ENCODE data around the gene GNB1. TPM values are rescaled to one million over a fixed set of nuclear protein-coding genes. Genes with fewer than 3 reads are reported as not detected.
"Not testable (repeated sequence)": the region's sequence is repeated elsewhere in the genome, so short reads cannot be mapped to it uniquely, and the experiment has no call there.

Gene GNB1
- total RNA-seq, 5 donors from 2014 or later (not counting 1 experiment from before 2014, with no cell fraction given) = 208 to 295 (median 261) TPM

- DNase-seq; H3K27me3 Mint-ChIP-seq; H3K27ac ChIP-seq (ENCODE audit: low read length); ATAC-seq (replicated peaks in 1 of 4); H3K9me3 Mint-ChIP-seq; H3K36me3 Mint-ChIP-seq; H3K9me3 ChIP-seq; CTCF ChIA-PET; H3K27me3 ChIP-seq (replicated peaks in 1 of 2; ENCODE audit: control insufficient read depth in 2 of 2, extremely low read depth in 1 of 2, insufficient read depth in 2 of 2, low read length in 1 of 2); H3K4me3 ChIP-seq (ENCODE audit: control insufficient read depth in 1 of 2, extremely low read depth in 1 of 2, low read length in 1 of 2): not testable (repeated sequence)
- POLR2A ChIA-PET = interaction anchor here in 1 of 2 donors (0.6 to 0.7 kb wide), 2 partner anchors 9 to 80 kb away, joined by 3 to 6 read pairs; no protein-coding TSS in a partner anchor
- Mint-ChIP-seq H3K4me3 (peak overlapping the region in 2 of 3 donors; percentile 3 to 60), H3K4me1 (peaks cover 72 to 87% (median 81%) of the 10 kb centered on the region in 3 donors), H3K27ac (peak overlapping the region; percentile 28 to 41)
- Histone ChIP-seq H3K36me3 (ENCODE audit: control insufficient read depth in 2 of 2, extremely low read depth in 1 of 2, insufficient read depth in 1 of 2, low read length in 1 of 2) (peaks cover 0 to 11% of the 10 kb centered on the region in 2 donors), H3K4me1 (ENCODE audit: control insufficient read depth in 1 of 2, extremely low read depth in 1 of 2, insufficient read depth in 2 of 2, low read length in 2 of 2) (peaks cover 20 to 74% of the 10 kb centered on the region in 2 experiments)
- 85% methylated on average over 6 of the region's 8 CpGs for WGBS (ENCODE audit: insufficient coverage)
These were observed 30.8 kb downstream of the GNB1 start for GRCh38 chr1:1859970-1860697.

- peak; percentile 28 to 60 (median 44) for ATAC-seq (replicated peaks in 1 of 4)
These were observed 32.4 kb downstream of the GNB1 start for GRCh38 chr1:1858382-1859086.

GRCh38 chr1:1857096-1857703, 33.7 kb downstream of the GNB1 start:
- POLR2A ChIA-PET = no interaction called here
- H3K27ac ChIP-seq (ENCODE audit: low read length) = no peak overlapping the region
- no peaks in the 10 kb centered on the region for H3K27me3 ChIP-seq (replicated peaks in 1 of 2; ENCODE audit: control insufficient read depth in 2 of 2, extremely low read depth in 1 of 2, insufficient read depth in 2 of 2, low read length in 1 of 2)
- H3K4me3 ChIP-seq (ENCODE audit: control insufficient read depth in 1 of 2, extremely low read depth in 1 of 2, low read length in 1 of 2) = no peak overlapping the region
- CTCF ChIA-PET = no interaction called here
- Mint-ChIP-seq H3K4me1 (peaks cover 75 to 84% (median 80%) of the 10 kb centered on the region in 3 donors), H3K4me3 (no peak overlapping the region), H3K27ac (peak overlapping the region; percentile 9 to 36), H3K27me3 (no peaks in the 10 kb centered on the region), H3K36me3 (peaks cover 13% of the 10 kb centered on the region), H3K9me3 (no peaks in the 10 kb centered on the region)
- DNase-seq (no peak), ATAC-seq (replicated peaks in 1 of 4) (no peak)
- peaks cover 0 to 13% of the 10 kb centered on the region in 2 donors for H3K36me3 ChIP-seq (ENCODE audit: control insufficient read depth in 2 of 2, extremely low read depth in 1 of 2, insufficient read depth in 1 of 2, low read length in 1 of 2)
- 100% methylated on average over 1 of the region's 4 CpGs for WGBS (ENCODE audit: insufficient coverage)
- no peaks in the 10 kb centered on the region for H3K9me3 ChIP-seq
- peaks cover 19 to 70% of the 10 kb centered on the region in 2 experiments for H3K4me1 ChIP-seq (ENCODE audit: control insufficient read depth in 1 of 2, extremely low read depth in 1 of 2, insufficient read depth in 2 of 2, low read length in 2 of 2)

More at GRCh38 chr1:1858382-1859086, 32.4 kb downstream of the GNB1 start:
- H3K4me3 ChIP-seq (ENCODE audit: control insufficient read depth in 1 of 2, extremely low read depth in 1 of 2, low read length in 1 of 2) = no peak overlapping the region
- H3K9me3 Mint-ChIP-seq = no peaks in the 10 kb centered on the region
- H3K27me3 ChIP-seq (replicated peaks in 1 of 2; ENCODE audit: control insufficient read depth in 2 of 2, extremely low read depth in 1 of 2, insufficient read depth in 2 of 2, low read length in 1 of 2) = no peaks in the 10 kb centered on the region
- peak in 31 of 35 experiments; percentile 5 to 67 (median 26) for DNase-seq
- H3K36me3 ChIP-seq (ENCODE audit: control insufficient read depth in 2 of 2, extremely low read depth in 1 of 2, insufficient read depth in 1 of 2, low read length in 1 of 2) = peaks cover 0 to 14% of the 10 kb centered on the region in 2 donors
- ChIA-PET POLR2A (interaction anchor here in 1 of 2 donors (0.5 to 0.6 kb wide), 2 partner anchors 14 to 43 kb away, joined by 4 to 5 read pairs; no protein-coding TSS in a partner anchor), CTCF (interaction anchor here in 1 of 2 donors (0.6 to 0.7 kb wide), 4 partner anchors 11 to 82 kb away, joined by 3 to 4 read pairs (median 3); no protein-coding TSS in a partner anchor)
- H3K27me3 Mint-ChIP-seq = no peaks in the 10 kb centered on the region
- H3K4me3 Mint-ChIP-seq = peak overlapping the region in 2 of 3 donors; percentile 6 to 60
- WGBS (ENCODE audit: insufficient coverage) = 93% methylated on average over 2 of the region's 9 CpGs
- H3K4me1 ChIP-seq (ENCODE audit: control insufficient read depth in 1 of 2, extremely low read depth in 1 of 2, insufficient read depth in 2 of 2, low read length in 2 of 2) = peaks cover 21 to 71% of the 10 kb centered on the region in 2 experiments
- H3K27ac ChIP-seq (ENCODE audit: low read length) = peak overlapping the region; percentile 35
- peaks cover 4% of the 10 kb centered on the region for H3K36me3 Mint-ChIP-seq
- no peaks in the 10 kb centered on the region for H3K9me3 ChIP-seq
- peaks cover 77 to 86% (median 81%) of the 10 kb centered on the region in 3 donors for H3K4me1 Mint-ChIP-seq
- H3K27ac Mint-ChIP-seq = peak overlapping the region; percentile 71 to 79

DNA sequence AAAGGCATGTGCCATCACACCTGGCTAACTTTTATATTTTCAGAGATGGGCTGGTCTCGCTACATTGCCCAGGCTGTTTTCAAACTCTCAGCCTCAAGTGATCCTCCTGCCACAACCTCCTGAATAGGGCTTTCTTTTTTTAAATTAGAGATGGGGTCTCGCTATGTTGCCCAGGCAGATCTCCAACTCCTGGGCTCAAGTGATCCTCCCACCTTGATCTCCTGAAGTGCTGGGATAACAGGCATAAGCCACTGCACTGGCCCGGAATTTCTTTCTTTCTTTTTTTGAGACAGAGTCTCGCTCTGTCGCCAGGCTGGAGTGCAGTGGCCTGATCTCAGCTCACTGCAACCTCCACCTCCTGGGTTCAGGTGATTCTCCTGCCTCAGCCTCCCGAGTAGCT, 34.7 kb downstream of the GNB1 start:
- H3K4me1 ChIP-seq (ENCODE audit: control insufficient read depth in 1 of 2, extremely low read depth in 1 of 2, insufficient read depth in 2 of 2, low read length in 2 of 2) = peaks cover 19 to 60% of the 10 kb centered on the region in 2 experiments

DNA sequence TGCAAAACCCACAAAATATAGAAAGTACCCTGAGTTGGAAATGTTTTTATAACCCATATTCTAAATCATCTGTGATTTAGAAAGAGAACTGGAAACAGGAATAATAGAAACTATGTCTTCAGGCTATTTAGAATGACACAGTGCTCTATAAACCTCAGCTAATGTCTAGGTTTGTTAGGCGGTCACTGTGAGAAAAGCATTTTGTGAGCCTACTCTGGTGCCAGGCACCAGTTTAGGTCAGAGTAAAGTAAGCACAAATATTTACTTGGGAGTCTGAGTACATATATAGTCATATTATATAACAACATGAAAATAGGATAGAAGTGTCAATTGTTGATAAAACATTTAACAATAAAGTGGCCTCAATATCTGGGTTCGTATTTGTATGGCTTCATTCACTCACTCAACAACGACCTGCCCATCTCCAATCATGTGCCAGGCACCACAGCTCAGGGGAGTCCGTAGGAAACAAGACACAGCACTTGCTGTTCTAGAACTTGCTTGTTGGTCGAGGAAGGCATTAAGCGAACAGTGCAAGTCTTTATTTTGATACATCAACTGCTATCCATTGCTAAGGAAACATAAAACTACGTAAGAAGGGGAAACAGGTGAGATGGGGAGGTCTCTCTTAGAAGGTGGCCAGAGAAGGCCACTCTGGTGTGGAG, 37.2 kb downstream of the GNB1 start:
- H3K4me3 Mint-ChIP-seq = no peak overlapping the region
- no peak for DNase-seq
- peak overlapping the region; percentile 44 to 46 for H3K27ac Mint-ChIP-seq
- no peaks in the 10 kb centered on the region for H3K9me3 ChIP-seq
- H3K36me3 ChIP-seq (ENCODE audit: control insufficient read depth in 2 of 2, extremely low read depth in 1 of 2, insufficient read depth in 1 of 2, low read length in 1 of 2) = peaks cover 0 to 13% of the 10 kb centered on the region in 2 donors
- CTCF ChIA-PET = no interaction called here
- peaks cover 10 to 43% of the 10 kb centered on the region in 2 experiments for H3K4me1 ChIP-seq (ENCODE audit: control insufficient read depth in 1 of 2, extremely low read depth in 1 of 2, insufficient read depth in 2 of 2, low read length in 2 of 2)
- H3K36me3 Mint-ChIP-seq = peaks cover 13% of the 10 kb centered on the region
- H3K27ac ChIP-seq (ENCODE audit: low read length) = no peak overlapping the region
- H3K4me3 ChIP-seq (ENCODE audit: control insufficient read depth in 1 of 2, extremely low read depth in 1 of 2, low read length in 1 of 2) = no peak overlapping the region
- WGBS (ENCODE audit: insufficient coverage) = no CpG with 5 or more reads among the region's 7 CpGs
- no peaks in the 10 kb centered on the region for H3K27me3 Mint-ChIP-seq
- ATAC-seq (replicated peaks in 1 of 4) = no peak
- H3K9me3 Mint-ChIP-seq = no peaks in the 10 kb centered on the region
- no peaks in the 10 kb centered on the region for H3K27me3 ChIP-seq (replicated peaks in 1 of 2; ENCODE audit: control insufficient read depth in 2 of 2, extremely low read depth in 1 of 2, insufficient read depth in 2 of 2, low read length in 1 of 2)
- peaks cover 72 to 77% (median 76%) of the 10 kb centered on the region in 3 donors for H3K4me1 Mint-ChIP-seq
- POLR2A ChIA-PET = no interaction called here

More for the DNA sequence above, 34.7 kb downstream of the GNB1 start:
- H3K4me3 ChIP-seq (ENCODE audit: control insufficient read depth in 1 of 2, extremely low read depth in 1 of 2, low read length in 1 of 2); POLR2A ChIA-PET; H3K9me3 ChIP-seq; H3K27ac ChIP-seq (ENCODE audit: low read length); ATAC-seq (replicated peaks in 1 of 4); H3K27me3 Mint-ChIP-seq; H3K27me3 ChIP-seq (replicated peaks in 1 of 2; ENCODE audit: control insufficient read depth in 2 of 2, extremely low read depth in 1 of 2, insufficient read depth in 2 of 2, low read length in 1 of 2); CTCF ChIA-PET; DNase-seq; H3K9me3 Mint-ChIP-seq: not testable (repeated sequence)
- WGBS (ENCODE audit: insufficient coverage) = no CpG with 5 or more reads among the region's 6 CpGs
- Mint-ChIP-seq H3K27ac (peak overlapping the region; percentile 43 to 52), H3K36me3 (peaks cover 13% of the 10 kb centered on the region), H3K4me3 (peak overlapping the region in 1 of 3 donors; percentile 5), H3K4me1 (peaks cover 75 to 76% (median 75%) of the 10 kb centered on the region in 3 donors)
- H3K36me3 ChIP-seq (ENCODE audit: control insufficient read depth in 2 of 2, extremely low read depth in 1 of 2, insufficient read depth in 1 of 2, low read length in 1 of 2) = peaks cover 0 to 13% of the 10 kb centered on the region in 2 donors

Data from T-cell (primary cell).